ENCODE results near the gene CT45A7.
"Not testable (repeated sequence)": the region's sequence is repeated elsewhere in the genome, so short reads cannot be mapped to it uniquely, and the experiment has no call there.

CT45A7 gene, protein sequence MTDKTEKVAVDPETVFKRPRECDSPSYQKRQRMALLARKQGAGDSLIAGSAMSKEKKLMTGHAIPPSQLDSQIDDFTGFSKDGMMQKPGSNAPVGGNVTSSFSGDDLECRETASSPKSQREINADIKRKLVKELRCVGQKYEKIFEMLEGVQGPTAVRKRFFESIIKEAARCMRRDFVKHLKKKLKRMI

DNA sequence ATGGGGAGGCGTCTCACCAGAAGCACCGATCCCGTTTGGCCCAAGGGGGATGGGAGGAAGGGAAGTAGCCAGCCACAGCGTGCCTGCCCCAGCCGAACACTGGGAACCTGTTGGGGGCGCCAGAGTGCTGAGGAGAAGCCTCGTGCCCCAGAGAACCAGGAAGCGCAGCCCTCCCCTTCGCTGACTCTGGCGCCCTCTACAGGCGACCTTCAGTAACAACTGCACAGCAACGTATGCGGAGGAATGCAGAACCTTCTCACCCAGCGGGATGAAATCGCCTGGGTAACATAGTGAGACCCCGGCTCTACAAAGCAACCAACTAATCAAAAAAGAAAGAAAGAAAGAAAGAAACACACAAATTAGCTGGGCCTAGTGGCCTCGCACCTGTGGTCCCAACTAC lies at the start of gene CT45A7:
TSS of gene CT45A7 (minus strand) at position 101 of the 400 bp plus-strand sequence. CDS start 3,747 bp downstream, outside the sequence.
- not testable (repeated sequence) for DNase-seq (ENCODE audit: low read depth)

DNA sequence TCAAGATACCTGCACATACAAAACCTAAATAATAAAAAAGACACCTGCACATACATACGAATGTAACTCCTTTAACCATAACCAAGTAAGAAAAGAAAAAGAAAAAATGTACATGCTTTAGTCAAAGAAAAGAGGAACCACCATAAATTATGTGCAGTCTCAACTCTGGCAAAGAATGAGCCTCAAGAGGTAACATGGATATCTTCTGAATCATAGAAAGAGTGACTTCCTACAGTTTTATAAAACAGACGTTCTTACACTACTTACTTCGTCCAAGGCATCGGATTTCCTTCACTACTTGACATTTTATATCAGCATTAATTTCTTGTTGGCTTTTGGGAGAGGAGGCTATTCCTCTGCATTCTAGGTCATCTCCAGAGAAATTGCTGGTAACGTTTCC lies 45.7 kb upstream of the CT45A7 start:
- not testable (repeated sequence) for DNase-seq (ENCODE audit: low read depth)

DNA sequence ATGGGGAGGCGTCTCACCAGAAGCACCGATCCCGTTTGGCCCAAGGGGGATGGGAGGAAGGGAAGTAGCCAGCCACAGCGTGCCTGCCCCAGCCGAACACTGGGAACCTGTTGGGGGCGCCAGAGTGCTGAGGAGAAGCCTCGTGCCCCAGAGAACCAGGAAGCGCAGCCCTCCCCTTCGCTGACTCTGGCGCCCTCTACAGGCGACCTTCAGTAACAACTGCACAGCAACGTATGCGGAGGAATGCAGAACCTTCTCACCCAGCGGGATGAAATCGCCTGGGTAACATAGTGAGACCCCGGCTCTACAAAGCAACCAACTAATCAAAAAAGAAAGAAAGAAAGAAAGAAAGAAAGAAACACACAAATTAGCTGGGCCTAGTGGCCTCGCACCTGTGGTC lies 34.6 kb upstream of the CT45A7 start, which contains the start of gene CT45A9:
TSS of gene CT45A9 (minus strand) at position 101 of the 400 bp plus-strand sequence. CDS start 3,751 bp downstream, outside the sequence.
- not testable (repeated sequence) for DNase-seq (ENCODE audit: low read depth)

DNA sequence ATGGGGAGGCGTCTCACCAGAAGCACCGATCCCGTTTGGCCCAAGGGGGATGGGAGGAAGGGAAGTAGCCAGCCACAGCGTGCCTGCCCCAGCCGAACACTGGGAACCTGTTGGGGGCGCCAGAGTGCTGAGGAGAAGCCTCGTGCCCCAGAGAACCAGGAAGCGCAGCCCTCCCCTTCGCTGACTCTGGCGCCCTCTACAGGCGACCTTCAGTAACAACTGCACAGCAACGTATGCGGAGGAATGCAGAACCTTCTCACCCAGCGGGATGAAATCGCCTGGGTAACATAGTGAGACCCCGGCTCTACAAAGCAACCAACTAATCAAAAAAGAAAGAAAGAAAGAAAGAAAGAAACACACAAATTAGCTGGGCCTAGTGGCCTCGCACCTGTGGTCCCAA lies 17.4 kb upstream of the CT45A7 start, which contains the start of gene CT45A8:
TSS of gene CT45A8 (minus strand) at position 101 of the 400 bp plus-strand sequence. CDS start 3,755 bp downstream, outside the sequence.
- DNase-seq (ENCODE audit: low read depth), result not testable (repeated sequence)

DNA sequence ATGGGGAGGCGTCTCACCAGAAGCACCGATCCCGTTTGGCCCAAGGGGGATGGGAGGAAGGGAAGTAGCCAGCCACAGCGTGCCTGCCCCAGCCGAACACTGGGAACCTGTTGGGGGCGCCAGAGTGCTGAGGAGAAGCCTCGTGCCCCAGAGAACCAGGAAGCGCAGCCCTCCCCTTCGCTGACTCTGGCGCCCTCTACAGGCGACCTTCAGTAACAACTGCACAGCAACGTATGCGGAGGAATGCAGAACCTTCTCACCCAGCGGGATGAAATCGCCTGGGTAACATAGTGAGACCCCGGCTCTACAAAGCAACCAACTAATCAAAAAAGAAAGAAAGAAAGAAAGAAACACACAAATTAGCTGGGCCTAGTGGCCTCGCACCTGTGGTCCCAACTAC lies 17.2 kb downstream of the CT45A7 start, which contains the start of gene CT45A2:
TSS of gene CT45A2 (minus strand) at position 101 of the 400 bp plus-strand sequence. CDS start 3,747 bp downstream, outside the sequence.
- not testable (repeated sequence) for DNase-seq (ENCODE audit: low read depth)

DNA sequence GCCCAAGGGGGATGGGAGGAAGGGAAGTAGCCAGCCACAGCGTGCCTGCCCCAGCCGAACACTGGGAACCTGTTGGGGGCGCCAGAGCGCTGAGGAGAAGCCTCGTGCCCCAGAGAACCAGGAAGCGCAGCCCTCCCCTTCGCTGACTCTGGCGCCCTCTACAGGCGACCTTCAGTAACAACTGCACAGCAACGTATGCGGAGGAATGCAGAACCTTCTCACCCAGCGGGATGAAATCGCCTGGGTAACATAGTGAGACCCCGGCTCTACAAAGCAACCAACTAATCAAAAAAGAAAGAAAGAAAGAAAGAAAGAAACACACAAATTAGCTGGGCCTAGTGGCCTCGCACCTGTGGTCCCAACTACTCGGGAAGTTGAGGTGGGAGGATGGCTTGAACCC lies 34.4 kb downstream of the CT45A7 start, which contains the start of gene CT45A6:
TSS of gene CT45A6 (minus strand) at position 101 of the 400 bp plus-strand sequence. CDS start 3,794 bp downstream, outside the sequence.
- DNase-seq (ENCODE audit: low read depth), result not testable (repeated sequence)

DNA sequence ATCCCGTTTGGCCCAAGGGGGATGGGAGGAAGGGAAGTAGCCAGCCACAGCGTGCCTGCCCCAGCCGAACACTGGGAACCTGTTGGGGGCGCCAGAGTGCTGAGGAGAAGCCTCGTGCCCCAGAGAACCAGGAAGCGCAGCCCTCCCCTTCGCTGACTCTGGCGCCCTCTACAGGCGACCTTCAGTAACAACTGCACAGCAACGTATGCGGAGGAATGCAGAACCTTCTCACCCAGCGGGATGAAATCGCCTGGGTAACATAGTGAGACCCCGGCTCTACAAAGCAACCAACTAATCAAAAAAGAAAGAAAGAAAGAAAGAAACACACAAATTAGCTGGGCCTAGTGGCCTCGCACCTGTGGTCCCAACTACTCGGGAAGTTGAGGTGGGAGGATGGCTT lies 51.7 kb downstream of the CT45A7 start, which contains the start of gene CT45A5:
TSS of gene CT45A5 (minus strand) at position 101 of the 400 bp plus-strand sequence. CDS start 3,774 bp downstream, outside the sequence.
- DNase-seq (ENCODE audit: low read depth), result not testable (repeated sequence)

Data from activated T-cell treated with anti-CD3 and anti-CD28 coated beads for 24 hours (primary cell).